HG03108 (cell line): Measurements from ENCODE around the gene TBCK.

Experiments
- ATAC-seq: cut with Tn5 transposase; IDR thresholded peaks from one replicate; pipeline ENCODE4 v1.9.1; 2021; ENCODE audit warnings: moderate library complexity; ENCODE audit not compliant: unreplicated experiment

TBCK gene

GRCh38 chr4:105998171-105999063, 317.6 kb downstream of the TBCK start:
- ATAC-seq: no peak

GRCh38 chr4:105996845-105997244, 319.2 kb downstream of the TBCK start:
- ATAC-seq: no peak

DNA sequence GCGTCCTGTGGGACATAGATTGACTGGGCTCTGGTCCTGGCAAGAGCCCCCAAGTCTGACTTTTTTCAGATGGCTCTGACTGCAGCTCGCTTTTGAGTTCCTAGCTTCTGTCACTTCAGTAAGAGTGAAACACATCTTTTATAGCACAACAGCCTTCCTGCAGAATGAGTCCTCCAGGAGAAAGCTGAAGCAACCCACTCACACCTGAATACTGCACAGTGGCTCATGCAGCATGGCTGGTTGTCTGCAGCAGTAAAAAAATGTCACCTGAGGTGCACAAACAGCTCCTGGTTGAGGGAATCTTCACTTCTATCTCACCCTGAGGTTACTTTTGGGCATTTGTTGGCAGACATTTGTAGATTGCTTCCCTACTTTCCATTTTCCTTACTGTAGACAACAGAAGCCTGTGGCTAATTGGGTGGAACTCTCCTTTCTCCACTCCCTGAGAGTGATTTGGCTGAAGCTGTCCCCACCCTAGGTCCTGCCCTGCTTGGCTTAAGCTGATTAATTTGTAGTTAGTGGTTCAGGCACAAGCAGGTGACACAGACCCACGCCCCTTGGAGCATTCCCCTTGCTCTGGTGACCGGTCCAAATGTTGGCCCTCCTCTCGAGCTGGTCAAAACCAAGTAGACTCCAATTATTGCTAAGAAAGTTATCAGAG, 321.0 kb downstream of the TBCK start:
- ATAC-seq: no peak

GRCh38 chr4:105994061-105994460, 321.9 kb downstream of the TBCK start:
- no peak for ATAC-seq

DNA sequence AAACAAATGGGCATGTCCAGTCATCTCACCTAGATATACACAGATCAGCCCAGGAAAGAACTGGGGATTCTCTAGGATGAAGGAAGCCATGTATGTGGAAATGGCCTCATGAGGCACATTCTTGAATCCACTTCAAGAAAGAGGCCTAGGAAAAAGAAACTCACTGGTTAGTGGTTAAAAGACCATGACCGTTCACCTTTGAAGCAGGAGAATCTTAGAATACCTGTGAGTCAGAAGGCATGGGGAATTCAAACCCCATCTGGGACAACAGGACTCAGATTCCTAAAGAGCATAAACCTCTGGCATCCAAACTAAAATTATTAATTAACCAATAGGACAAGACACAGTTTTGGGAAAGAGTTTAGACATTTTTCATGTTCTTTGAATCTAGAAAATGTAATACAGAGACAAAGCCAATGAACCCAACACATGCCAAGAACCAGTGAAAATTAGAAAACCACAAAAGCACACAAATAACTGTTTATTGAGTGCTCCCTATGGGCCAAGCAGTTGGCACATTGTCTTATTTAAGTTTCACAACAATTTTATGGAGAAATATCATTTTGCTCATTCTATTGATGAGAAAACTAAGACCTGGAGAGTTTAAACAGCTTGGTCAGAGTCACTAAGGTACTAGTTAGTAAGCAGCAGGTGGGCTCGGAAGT, 323.2 kb downstream of the TBCK start:
- no peak for ATAC-seq

DNA sequence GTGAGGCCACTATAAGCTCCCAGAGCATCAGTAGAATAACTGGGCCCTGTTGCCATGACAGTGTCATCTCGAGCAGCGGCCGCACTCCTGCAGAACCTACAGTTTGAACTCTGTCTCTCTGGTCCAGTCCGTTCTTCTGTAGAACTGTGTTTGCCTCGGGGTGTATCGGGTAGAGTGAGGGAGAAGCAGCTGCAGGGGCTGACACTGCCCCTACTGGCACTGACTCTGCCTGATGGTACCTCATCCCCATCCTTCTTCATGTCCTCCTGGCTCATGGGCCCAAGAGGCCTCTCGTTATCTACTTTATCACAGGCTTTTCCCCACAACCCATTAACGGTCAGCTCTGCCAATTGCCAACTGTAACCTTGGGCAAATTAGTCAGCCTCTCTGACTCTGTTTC, 324.3 kb downstream of the TBCK start:
- ATAC-seq: no peak
